GM12891 (cell line): ENCODE data around the gene CHIA.

ENCODE experiments used
- PAX5 ChIP-seq: IDR thresholded peaks from 2 replicates; pipeline ENCODE4 v1.6.1; 2011; ENCODE audit warnings: low read length, moderate library complexity, mild to moderate bottlenecking; ENCODE audit not compliant: insufficient read depth, severe bottlenecking
- POLR2A ChIP-seq: IDR thresholded peaks from 2 replicates; pipeline ENCODE4 v1.6.1; 2011; ENCODE audit warnings: low read depth, low read length, control low read depth
- POLR2AphosphoS5 ChIP-seq: IDR thresholded peaks from 2 replicates; pipeline ENCODE4 v1.6.1; 2011; ENCODE audit warnings: low read depth, low read length, control low read depth
- POU2F2 ChIP-seq: IDR thresholded peaks from 2 replicates; pipeline ENCODE4 v1.6.1; 2011; ENCODE audit warnings: low read depth, mild to moderate bottlenecking, control low read depth, low read length, moderate library complexity
- TAF1 ChIP-seq: IDR thresholded peaks from 2 replicates; pipeline ENCODE4 v1.6.1; 2011; ENCODE audit warnings: low read depth, low read length, control low read depth

- TF ChIP-seq POLR2A, result no peak
- TF ChIP-seq POLR2AphosphoS5, result no peak
- no peak for TF ChIP-seq PAX5
- no peak for TF ChIP-seq TAF1
- no peak for TF ChIP-seq POU2F2
Observed at GRCh38 chr1:111347026-111347425, 56.4 kb downstream of the CHIA start.
